OCI-LY3 (cell line): ENCODE results near the gene SERPINH1.

Experiments used
- H2AFZ ChIP-seq: fragments of 200-600, 300-600 bp; shearing (Covaris generic); 2 replicates; pipeline ENCODE4 v1.6.0; 2014; ENCODE audit warnings: antibody characterized with exemption, low read depth, low read length
- H3K27ac ChIP-seq: fragments of 200-600, 300-600 bp; sonication (generic); 2 replicates; pipeline ENCODE4 v1.5.1; 2014; ENCODE audit warnings: mild to moderate bottlenecking, low read length, moderate library complexity, mixed read lengths
- H3K27me3 ChIP-seq: fragments of 200-600, 300-600 bp; sonication (generic); 2 replicates; pipeline ENCODE4 v1.6.1; 2014; ENCODE audit warnings: low read depth, low read length, mixed read lengths
- H3K36me3 ChIP-seq: fragments of 200-600, 300-600 bp; sonication (generic); replicated peaks from 2 replicates; pipeline ENCODE3; 2014; ENCODE audit warnings: low read depth, low read length, mixed read lengths
- H3K4me1 ChIP-seq: fragments of 300-600, 200-600 bp; sonication (generic); 2 replicates; pipeline ENCODE4 v1.6.1; 2014; ENCODE audit warnings: low read length, mixed read lengths
- H3K4me2 ChIP-seq: fragments of 200-600, 300-600 bp; sonication (generic); 2 replicates; pipeline ENCODE4 v1.6.1; 2014; ENCODE audit warnings: low read length, mixed read lengths
- H3K4me3 ChIP-seq: fragments of 300-600, 200-600 bp; sonication (generic); 2 replicates; pipeline ENCODE4 v1.5.1; 2014; ENCODE audit warnings: antibody characterized with exemption, mild to moderate bottlenecking, low read length, moderate library complexity
- H3K79me2 ChIP-seq: fragments of 300-600, 200-600 bp; shearing (Covaris generic); 2 replicates; pipeline ENCODE4 v1.6.1; 2014; ENCODE audit warnings: mild to moderate bottlenecking, low read length, mixed read lengths
- H3K9ac ChIP-seq: fragments of 300-600, 200-600 bp; shearing (Covaris generic); 2 replicates; pipeline ENCODE4 v1.6.0; 2014; ENCODE audit warnings: mild to moderate bottlenecking, low read length, moderate library complexity
- H3K9me3 ChIP-seq: fragments of 200-600, 300-600 bp; shearing (Covaris generic); 2 replicates; pipeline ENCODE4 v1.6.1; 2014; ENCODE audit warnings: low read length, mixed read lengths; ENCODE audit not compliant: insufficient read depth
- H4K20me1 ChIP-seq: fragments of 200-600, 300-600 bp; sonication (generic); 2 replicates; pipeline ENCODE4 v1.6.1; 2016; ENCODE audit warnings: low read length, mixed read lengths; ENCODE audit not compliant: insufficient read depth
- EZH2phosphoT487 ChIP-seq: fragments of 200-600 bp; shearing (Covaris generic); IDR thresholded peaks from 2 replicates; pipeline ENCODE4 v1.6.1; 2018; ENCODE audit warnings: antibody characterized with exemption, mixed run types, low read depth
- TF ChIP-seq, protein P1 (sequence below): fragments of 200-600, 300-600 bp; sonication (generic); IDR thresholded peaks from 2 replicates; pipeline ENCODE4 v1.5.1; 2014; ENCODE audit warnings: antibody characterized with exemption, low read length, low read depth

The SERPINH1 gene

DNA sequence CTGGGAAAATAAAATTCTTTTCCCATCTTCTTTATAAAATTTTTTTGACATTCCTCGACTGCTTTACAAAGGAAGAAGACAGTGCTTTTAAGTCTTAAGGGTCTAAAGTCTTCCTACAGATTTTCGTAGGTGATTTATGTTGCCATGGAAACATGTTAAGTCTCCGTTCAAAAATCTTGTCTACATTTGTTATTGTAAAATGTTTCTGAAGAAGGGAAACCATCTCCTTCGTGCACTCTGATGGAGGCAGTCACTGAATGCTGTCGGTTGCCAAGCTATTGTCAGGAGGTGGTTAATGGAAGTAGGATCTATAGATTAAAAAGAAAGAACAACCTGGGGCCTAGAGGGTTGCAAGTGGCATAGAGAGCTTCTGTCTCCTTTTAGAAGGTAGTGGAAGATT lies 54.2 kb downstream of the SERPINH1 start:
- H3K4me3 ChIP-seq, result no peak overlapping the region
- no peaks in the 10 kb centered on the region for H4K20me1 ChIP-seq
- TF ChIP-seq EZH2phosphoT487, result no peak
- TF ChIP-seq, protein P1, sequence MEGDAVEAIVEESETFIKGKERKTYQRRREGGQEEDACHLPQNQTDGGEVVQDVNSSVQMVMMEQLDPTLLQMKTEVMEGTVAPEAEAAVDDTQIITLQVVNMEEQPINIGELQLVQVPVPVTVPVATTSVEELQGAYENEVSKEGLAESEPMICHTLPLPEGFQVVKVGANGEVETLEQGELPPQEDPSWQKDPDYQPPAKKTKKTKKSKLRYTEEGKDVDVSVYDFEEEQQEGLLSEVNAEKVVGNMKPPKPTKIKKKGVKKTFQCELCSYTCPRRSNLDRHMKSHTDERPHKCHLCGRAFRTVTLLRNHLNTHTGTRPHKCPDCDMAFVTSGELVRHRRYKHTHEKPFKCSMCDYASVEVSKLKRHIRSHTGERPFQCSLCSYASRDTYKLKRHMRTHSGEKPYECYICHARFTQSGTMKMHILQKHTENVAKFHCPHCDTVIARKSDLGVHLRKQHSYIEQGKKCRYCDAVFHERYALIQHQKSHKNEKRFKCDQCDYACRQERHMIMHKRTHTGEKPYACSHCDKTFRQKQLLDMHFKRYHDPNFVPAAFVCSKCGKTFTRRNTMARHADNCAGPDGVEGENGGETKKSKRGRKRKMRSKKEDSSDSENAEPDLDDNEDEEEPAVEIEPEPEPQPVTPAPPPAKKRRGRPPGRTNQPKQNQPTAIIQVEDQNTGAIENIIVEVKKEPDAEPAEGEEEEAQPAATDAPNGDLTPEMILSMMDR, result no peak
- H3K27me3 ChIP-seq, result no peaks in the 10 kb centered on the region
- H3K79me2 ChIP-seq, result no peaks in the 10 kb centered on the region
- no peaks in the 10 kb centered on the region for H3K9me3 ChIP-seq
- H3K4me2 ChIP-seq, result no peak overlapping the region
- no peak overlapping the region for H3K27ac ChIP-seq
- H3K4me1 ChIP-seq, result no peaks in the 10 kb centered on the region
- no peak overlapping the region for H3K9ac ChIP-seq
- no peak overlapping the region for H2AFZ ChIP-seq
- no peaks in the 10 kb centered on the region for H3K36me3 ChIP-seq
